Stimulated activated naive CD8-positive, alpha-beta T cell treated with anti-CD3 and anti-CD28 coated beads, Interleukin-15, Interleukin-2, amounts not matched to agents 100 U/mL and 50 U/mL, for 24 hours (primary cell): Measurements from ENCODE around the gene TFAP2E.

Experiments
- ATAC-seq: fragments of 150-1000 bp; cut with Tn5 transposase; one replicate; pipeline ENCODE4 v1.10.0; 2021
- DNase-seq: peaks from one replicate; pipeline ENCODE4 v3.0.0; 2021

The TFAP2E gene

GRCh38 chr1:35573198-35574124, at the start of gene TFAP2E:
TFAP2E (plus strand) TSS chr1:35573314; CDS start chr1:35573578, 264 bp downstream.
- DNase-seq, result no peak
- ATAC-seq, result no peak

GRCh38 chr1:35524106-35524505, 49.0 kb upstream of the TFAP2E start:
- no peak for DNase-seq
- ATAC-seq, result no peak

- ATAC-seq (no peak), DNase-seq (no peak)
These were observed 42.9 kb upstream of the TFAP2E start for GRCh38 chr1:35530168-35530567.

- ATAC-seq (no peak), DNase-seq (no peak)
These were observed 42.2 kb upstream of the TFAP2E start for GRCh38 chr1:35530946-35531345.

GRCh38 chr1:35531368-35531767, 41.7 kb upstream of the TFAP2E start:
- ATAC-seq, result no peak
- DNase-seq, result no peak

- no peak for ATAC-seq
These were observed 40.5 kb upstream of the TFAP2E start for GRCh38 chr1:35532497-35533223.

GRCh38 chr1:35533586-35533985, 39.5 kb upstream of the TFAP2E start:
- ATAC-seq (no peak), DNase-seq (no peak)

More at GRCh38 chr1:35532497-35533223, 40.5 kb upstream of the TFAP2E start:
- DNase-seq, result no peak

- ATAC-seq, result no peak
- no peak for DNase-seq
These were observed 37.9 kb upstream of the TFAP2E start for GRCh38 chr1:35535243-35535642.

- peak; percentile 64 for ATAC-seq
- DNase-seq, result no peak
These were observed 36.5 kb upstream of the TFAP2E start for GRCh38 chr1:35536556-35537162.

GRCh38 chr1:35537806-35538205, 35.3 kb upstream of the TFAP2E start:
- no peak for DNase-seq
- ATAC-seq, result no peak

- DNase-seq, result peak; percentile 37
- ATAC-seq, result peak; percentile 89
These were observed 33.9 kb upstream of the TFAP2E start for GRCh38 chr1:35539073-35539823.

DNA sequence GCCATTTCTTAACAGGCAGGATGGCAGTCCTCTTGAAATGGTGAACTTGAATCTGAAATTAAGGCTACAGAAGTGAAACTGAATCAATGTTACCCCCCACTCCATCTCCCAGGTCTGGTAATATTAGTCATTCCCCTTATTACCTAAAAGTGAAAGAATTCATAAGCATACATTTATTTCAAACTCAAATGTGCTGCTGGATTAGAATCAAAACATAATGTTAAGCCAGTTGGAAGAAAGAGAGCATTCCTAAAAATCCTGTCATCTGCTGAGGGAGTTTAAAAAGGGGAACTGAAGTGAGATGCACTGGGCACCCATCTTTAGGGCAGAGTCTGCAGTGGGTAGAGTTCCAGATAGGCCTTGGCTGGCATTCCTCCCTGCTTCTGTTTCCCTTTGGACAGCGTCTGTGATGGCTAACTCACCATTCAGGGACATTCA, 33.3 kb upstream of the TFAP2E start:
- ATAC-seq, result peak; percentile 41
- no peak for DNase-seq

DNA sequence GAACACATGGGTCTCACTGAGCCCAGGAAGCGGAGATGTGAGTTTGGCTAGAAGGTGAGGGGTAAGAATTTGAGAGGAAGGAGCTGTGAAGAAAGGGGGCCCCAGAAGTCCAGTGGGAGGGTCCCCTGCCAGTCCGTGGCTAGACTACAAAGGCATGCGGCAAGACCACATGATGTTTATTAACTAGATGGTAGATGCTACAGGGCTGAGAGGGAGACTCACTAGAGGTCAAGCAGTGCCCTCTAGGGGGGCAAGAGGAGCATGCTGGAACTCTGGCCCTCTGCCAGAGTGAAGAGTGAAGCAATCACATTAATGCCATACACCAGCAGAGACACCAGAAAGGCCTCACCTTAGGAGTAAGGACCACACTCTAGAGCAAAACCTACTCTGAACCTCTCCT, 28.1 kb upstream of the TFAP2E start:
- ATAC-seq (peak; percentile 83), DNase-seq (peak; percentile 49)

DNA sequence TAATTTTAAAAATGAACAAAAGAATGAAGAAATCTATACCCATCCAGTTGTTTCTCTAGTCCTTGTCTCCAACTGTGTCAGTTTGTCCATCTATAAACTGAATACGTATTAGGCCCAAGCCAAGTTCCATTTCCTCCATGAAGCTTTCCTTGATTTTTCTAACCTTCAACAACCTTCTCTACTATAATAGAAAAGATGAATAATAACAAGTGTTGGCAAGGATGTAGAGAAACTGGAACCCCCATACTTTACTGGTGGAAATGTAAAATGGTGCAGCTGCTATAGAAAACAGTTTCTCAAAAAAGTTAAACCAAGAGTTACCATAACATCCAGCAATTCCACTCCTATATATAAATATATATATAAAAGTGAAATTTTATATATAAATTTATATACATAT, 26.5 kb upstream of the TFAP2E start:
- no peak for DNase-seq
- ATAC-seq, result no peak

DNA sequence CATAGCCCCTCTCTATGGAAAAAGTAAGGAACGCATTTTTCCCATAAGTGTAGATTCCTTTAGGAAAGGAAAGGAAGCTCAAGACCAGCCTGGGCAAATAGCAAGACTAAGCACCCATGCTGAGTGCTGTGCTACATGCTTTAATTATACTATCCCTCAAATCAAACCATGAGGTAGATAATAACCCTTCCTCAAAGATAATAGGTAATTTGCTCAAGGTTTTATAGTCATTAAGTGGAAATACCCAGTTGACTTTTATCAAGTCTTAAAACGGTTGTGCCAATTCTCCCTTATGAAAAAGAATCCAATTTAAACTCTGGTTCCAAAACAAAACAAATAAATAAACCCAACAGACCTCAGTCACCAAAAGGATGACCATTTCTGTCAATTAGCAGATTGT, 19.3 kb upstream of the TFAP2E start:
- no peak for DNase-seq
- no peak for ATAC-seq

- ATAC-seq (no peak), DNase-seq (no peak)
These were observed 18.6 kb upstream of the TFAP2E start for GRCh38 chr1:35554266-35555211.

GRCh38 chr1:35555212-35555584, 17.9 kb upstream of the TFAP2E start:
- ATAC-seq (no peak), DNase-seq (no peak)

- no peak for ATAC-seq
- DNase-seq, result no peak
These were observed 17.3 kb upstream of the TFAP2E start for GRCh38 chr1:35555601-35556477.

DNA sequence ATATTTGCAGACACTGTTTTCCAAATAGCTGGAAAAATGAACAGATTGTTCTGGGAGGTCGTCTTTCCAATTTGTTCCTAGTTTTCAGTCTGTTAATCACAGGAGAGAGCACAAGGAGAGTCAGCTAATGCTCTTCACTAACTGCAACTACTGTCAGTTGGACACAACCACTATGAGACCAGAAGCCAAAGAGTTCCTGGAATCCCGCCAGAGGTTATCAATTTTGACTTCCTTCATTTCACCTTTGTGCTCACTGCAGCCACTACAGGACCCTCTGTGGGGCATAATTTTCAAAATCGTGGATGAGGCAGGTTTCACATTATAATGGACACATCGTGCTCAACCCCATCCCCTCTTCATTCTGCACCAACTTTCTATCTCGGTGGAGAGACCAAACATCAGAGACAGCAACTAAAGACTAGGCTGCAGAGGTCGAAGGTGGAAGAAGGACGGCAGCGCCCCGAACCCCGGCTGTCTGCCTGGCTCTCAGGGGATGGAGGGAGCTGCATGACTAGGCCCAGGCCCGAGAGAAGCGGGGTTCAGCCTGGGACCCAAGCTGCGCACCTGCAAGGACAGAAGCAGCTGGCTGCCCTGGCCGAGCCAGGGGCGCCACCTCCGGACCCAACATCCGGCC, 16.5 kb upstream of the TFAP2E start:
- DNase-seq (no peak), ATAC-seq (no peak)
